OCI-LY3 (cell line): Measurements from ENCODE around the gene FLNC.

Experiments used
- EZH2phosphoT487 ChIP-seq: fragments of 200-600 bp; shearing (Covaris generic); IDR thresholded peaks from 2 replicates; pipeline ENCODE4 v1.6.1; 2018; ENCODE audit warnings: antibody characterized with exemption, mixed run types, low read depth
- TF ChIP-seq, protein P1 (sequence below): fragments of 200-600, 300-600 bp; sonication (generic); IDR thresholded peaks from 2 replicates; pipeline ENCODE4 v1.5.1; 2014; ENCODE audit warnings: antibody characterized with exemption, low read length, low read depth

GRCh38 chr7:128810997-128811396 is 19.2 kb upstream of the FLNC start:
- TF ChIP-seq, protein P1, sequence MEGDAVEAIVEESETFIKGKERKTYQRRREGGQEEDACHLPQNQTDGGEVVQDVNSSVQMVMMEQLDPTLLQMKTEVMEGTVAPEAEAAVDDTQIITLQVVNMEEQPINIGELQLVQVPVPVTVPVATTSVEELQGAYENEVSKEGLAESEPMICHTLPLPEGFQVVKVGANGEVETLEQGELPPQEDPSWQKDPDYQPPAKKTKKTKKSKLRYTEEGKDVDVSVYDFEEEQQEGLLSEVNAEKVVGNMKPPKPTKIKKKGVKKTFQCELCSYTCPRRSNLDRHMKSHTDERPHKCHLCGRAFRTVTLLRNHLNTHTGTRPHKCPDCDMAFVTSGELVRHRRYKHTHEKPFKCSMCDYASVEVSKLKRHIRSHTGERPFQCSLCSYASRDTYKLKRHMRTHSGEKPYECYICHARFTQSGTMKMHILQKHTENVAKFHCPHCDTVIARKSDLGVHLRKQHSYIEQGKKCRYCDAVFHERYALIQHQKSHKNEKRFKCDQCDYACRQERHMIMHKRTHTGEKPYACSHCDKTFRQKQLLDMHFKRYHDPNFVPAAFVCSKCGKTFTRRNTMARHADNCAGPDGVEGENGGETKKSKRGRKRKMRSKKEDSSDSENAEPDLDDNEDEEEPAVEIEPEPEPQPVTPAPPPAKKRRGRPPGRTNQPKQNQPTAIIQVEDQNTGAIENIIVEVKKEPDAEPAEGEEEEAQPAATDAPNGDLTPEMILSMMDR: no peak
- no peak for TF ChIP-seq EZH2phosphoT487
